Ishikawa (cell line): Measurements from ENCODE around the gene ZNRF4.
A peak's percentile ranks its signal among the peaks of the same experiment; 100 is the strongest.

Experiments
- CEBPB ChIP-seq: IDR thresholded peaks from 2 replicates; pipeline ENCODE4 v1.6.1; 2012
- CREB1 ChIP-seq: IDR thresholded peaks from 2 replicates; pipeline ENCODE4 v1.6.1; 2012; ENCODE audit warnings: low read depth
- EGR1 ChIP-seq: IDR thresholded peaks from 2 replicates; pipeline ENCODE4 v1.6.1; 2012
- EP300 ChIP-seq: IDR thresholded peaks from 2 replicates; pipeline ENCODE4 v1.6.1; 2012; ENCODE audit warnings: borderline replicate concordance
- FOXM1 ChIP-seq: IDR thresholded peaks from 2 replicates; pipeline ENCODE4 v1.6.1; 2012; ENCODE audit warnings: low read depth, borderline replicate concordance
- NFIC ChIP-seq: IDR thresholded peaks from 2 replicates; pipeline ENCODE4 v1.6.1; 2012
- RAD21 ChIP-seq: IDR thresholded peaks from 2 replicates; pipeline ENCODE4 v1.6.1; 2012; ENCODE audit warnings: low read depth
- TAF1 ChIP-seq: IDR thresholded peaks from 2 replicates; pipeline ENCODE4 v1.6.1; 2012; ENCODE audit warnings: low read depth, mild to moderate bottlenecking
- TCF12 ChIP-seq: IDR thresholded peaks from 2 replicates; pipeline ENCODE4 v1.6.1; 2012; ENCODE audit warnings: low read depth
- TEAD4 ChIP-seq: IDR thresholded peaks from 2 replicates; pipeline ENCODE4 v1.6.1; 2012
- YY1 ChIP-seq: IDR thresholded peaks from 2 replicates; pipeline ENCODE4 v1.6.1; 2012; ENCODE audit warnings: low read depth
- ZBTB7A ChIP-seq: IDR thresholded peaks from 2 replicates; pipeline ENCODE4 v1.6.1; 2012; ENCODE audit warnings: low read depth
- TF ChIP-seq, protein P1 (sequence below): IDR thresholded peaks from 2 replicates; pipeline ENCODE4 v1.6.1; 2012; ENCODE audit warnings: low read depth, mild to moderate bottlenecking
- TF ChIP-seq, protein P2 (sequence below): IDR thresholded peaks from 2 replicates; pipeline ENCODE4 v1.6.1; 2012
- TF ChIP-seq, protein P3 (sequence below): IDR thresholded peaks from 2 replicates; pipeline ENCODE4 v1.6.1; 2012

Gene ZNRF4

DNA sequence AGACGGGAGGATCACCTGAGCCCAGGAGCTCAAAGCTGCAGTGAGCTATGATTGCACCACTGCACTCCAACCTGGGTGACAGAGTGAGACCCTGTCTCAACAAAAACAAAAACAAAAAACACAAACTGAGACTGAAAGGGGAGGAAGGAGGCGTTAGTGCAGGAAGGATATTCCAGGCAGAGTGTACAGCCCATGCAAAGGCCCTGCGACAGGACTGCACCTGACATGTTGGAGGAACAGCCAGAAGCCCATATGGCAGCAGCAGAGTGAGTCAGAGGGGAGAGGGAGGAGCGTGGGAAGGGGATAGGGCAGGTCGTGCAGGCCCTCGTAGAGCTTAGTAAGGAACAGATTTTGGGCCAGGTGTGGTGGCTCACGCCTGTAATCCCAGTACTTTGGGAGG is 3.2 kb downstream of the ZNRF4 start:
- TF ChIP-seq CREB1 (no peak), TEAD4 (no peak), EGR1 (no peak), ZBTB7A (no peak), FOXM1 (no peak), NFIC (no peak), TCF12 (no peak), TAF1 (no peak), EP300 (no peak), RAD21 (no peak), YY1 (no peak)
- TF ChIP-seq, protein P1, sequence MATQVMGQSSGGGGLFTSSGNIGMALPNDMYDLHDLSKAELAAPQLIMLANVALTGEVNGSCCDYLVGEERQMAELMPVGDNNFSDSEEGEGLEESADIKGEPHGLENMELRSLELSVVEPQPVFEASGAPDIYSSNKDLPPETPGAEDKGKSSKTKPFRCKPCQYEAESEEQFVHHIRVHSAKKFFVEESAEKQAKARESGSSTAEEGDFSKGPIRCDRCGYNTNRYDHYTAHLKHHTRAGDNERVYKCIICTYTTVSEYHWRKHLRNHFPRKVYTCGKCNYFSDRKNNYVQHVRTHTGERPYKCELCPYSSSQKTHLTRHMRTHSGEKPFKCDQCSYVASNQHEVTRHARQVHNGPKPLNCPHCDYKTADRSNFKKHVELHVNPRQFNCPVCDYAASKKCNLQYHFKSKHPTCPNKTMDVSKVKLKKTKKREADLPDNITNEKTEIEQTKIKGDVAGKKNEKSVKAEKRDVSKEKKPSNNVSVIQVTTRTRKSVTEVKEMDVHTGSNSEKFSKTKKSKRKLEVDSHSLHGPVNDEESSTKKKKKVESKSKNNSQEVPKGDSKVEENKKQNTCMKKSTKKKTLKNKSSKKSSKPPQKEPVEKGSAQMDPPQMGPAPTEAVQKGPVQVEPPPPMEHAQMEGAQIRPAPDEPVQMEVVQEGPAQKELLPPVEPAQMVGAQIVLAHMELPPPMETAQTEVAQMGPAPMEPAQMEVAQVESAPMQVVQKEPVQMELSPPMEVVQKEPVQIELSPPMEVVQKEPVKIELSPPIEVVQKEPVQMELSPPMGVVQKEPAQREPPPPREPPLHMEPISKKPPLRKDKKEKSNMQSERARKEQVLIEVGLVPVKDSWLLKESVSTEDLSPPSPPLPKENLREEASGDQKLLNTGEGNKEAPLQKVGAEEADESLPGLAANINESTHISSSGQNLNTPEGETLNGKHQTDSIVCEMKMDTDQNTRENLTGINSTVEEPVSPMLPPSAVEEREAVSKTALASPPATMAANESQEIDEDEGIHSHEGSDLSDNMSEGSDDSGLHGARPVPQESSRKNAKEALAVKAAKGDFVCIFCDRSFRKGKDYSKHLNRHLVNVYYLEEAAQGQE: no peak
- TF ChIP-seq, protein P2, sequence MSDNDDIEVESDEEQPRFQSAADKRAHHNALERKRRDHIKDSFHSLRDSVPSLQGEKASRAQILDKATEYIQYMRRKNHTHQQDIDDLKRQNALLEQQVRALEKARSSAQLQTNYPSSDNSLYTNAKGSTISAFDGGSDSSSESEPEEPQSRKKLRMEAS: no peak

DNA sequence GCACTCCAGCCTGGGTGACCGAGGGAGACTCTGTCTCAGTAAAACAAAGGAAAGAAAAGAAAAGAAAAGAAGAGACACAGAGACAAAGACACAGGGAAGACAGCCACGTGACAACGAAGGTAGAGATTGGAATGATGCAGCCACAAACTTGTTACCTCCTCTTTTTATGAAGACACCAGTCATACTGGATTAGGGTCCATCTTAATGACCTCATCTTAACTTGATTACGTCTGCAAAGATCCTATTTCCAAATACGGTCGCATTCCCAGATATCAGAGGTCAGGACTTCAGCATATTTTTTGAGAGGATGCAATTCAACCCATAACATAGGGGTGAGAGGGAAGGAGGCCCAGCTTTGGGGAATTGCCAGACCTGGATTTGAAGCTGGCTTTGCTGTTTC is 4.1 kb downstream of the ZNRF4 start:
- no peak for TF ChIP-seq EGR1

DNA sequence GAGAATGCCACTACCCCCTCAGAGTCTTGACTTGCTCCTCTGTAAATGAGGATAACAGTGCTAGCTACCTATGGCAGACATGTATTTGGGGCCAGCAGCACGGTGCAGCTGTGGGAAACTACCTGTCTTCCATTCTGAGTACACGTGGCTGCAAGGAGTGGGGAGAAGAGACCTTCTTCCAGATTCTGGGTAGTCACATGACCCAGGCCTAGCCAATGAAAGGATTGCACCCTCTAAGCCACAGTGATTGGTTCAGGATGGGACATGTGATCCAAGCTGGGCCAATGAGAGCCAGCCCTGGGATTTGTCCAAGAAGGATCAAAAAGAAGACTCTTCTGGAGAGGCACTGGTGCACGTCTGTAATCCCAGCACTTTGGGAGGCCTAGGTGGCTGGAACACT is 5.5 kb downstream of the ZNRF4 start:
- TF ChIP-seq, protein P3, sequence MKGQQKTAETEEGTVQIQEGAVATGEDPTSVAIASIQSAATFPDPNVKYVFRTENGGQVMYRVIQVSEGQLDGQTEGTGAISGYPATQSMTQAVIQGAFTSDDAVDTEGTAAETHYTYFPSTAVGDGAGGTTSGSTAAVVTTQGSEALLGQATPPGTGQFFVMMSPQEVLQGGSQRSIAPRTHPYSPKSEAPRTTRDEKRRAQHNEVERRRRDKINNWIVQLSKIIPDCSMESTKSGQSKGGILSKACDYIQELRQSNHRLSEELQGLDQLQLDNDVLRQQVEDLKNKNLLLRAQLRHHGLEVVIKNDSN: peak; percentile 78
- no peak for TF ChIP-seq CEBPB

DNA sequence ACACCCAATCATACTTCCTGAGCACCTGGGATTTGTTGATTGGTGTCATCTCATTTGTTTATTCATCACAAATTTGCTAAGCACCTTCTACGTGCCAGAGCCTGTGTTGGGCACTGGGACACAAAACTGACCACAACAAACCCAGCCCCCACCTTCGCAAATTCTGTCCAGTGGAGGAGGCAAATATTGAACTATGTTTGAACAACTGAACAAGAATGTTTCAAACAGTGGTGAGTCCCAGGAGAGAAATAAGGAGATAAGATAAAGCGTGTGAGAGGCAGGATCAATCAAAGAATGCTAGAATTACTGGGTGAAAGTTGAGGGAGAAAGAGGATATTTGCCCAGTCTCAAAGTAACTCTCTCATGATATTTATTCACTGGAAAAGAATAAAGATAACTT is 8.7 kb downstream of the ZNRF4 start:
- no peak for TF ChIP-seq CREB1
- TF ChIP-seq EGR1: no peak
- TF ChIP-seq, protein P1: no peak
- TF ChIP-seq, protein P2: no peak
- TF ChIP-seq TCF12: no peak
- no peak for TF ChIP-seq CEBPB
- TF ChIP-seq NFIC: no peak
- TF ChIP-seq RAD21: no peak
- TF ChIP-seq EP300: no peak
- no peak for TF ChIP-seq FOXM1
- no peak for TF ChIP-seq TAF1

DNA sequence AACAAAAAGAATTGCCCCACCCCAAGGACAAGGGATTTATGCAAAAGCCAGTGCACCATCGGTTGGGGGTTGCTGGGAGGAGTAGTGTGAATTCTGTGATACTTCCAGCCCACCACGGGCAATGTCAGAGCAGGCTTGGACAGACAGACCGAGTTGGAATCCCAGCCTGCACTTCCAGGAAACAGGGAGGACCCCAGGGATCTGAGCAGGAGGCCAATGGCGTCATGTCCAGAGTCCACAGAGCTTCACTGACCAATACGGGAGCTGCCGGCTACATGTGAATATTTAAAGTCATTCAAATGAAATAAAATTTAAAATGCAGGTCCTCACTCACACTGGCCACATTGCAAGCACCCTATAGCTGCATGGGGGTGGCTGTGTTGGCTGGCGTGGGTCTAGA is 10.9 kb downstream of the ZNRF4 start:
- TF ChIP-seq, protein P2: no peak
- TF ChIP-seq YY1 (no peak), TEAD4 (no peak), NFIC (no peak), CREB1 (no peak), ZBTB7A (no peak)
- TF ChIP-seq, protein P1: no peak

DNA sequence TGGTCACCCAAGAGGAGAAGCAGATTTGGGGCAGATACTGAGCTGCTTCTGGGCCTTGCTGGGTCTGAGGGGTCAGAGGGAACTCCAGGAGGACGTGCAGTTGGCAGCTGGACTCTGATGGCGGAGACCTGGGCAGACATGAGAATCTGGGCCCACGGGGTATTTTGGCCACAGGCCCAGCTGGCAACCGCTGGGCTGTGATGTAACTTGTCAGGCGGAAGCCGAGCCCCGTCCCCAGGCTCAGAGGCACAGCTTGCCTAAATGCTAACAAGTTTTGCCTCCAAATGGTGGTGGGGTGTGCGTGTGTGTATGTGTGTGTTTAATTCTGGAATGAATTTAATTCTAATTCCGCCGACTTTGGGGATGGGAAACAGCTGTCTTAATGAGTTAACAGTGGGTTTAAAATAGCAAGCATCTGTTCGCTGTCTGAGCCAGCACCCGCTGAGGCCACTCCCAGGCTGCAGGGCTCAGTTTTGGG is 11.6 kb downstream of the ZNRF4 start:
- no peak for TF ChIP-seq YY1
- no peak for TF ChIP-seq TEAD4
- TF ChIP-seq, protein P1: no peak
- no peak for TF ChIP-seq EGR1
- no peak for TF ChIP-seq NFIC
- no peak for TF ChIP-seq CEBPB
- no peak for TF ChIP-seq TAF1
- TF ChIP-seq ZBTB7A: no peak
- TF ChIP-seq RAD21: no peak
- no peak for TF ChIP-seq EP300
- TF ChIP-seq, protein P3: no peak
- TF ChIP-seq CREB1: no peak
- no peak for TF ChIP-seq TCF12
- TF ChIP-seq FOXM1: no peak
- TF ChIP-seq, protein P2: no peak
